ENCODE data around the gene TCF4.

Gene TCF4

DNA sequence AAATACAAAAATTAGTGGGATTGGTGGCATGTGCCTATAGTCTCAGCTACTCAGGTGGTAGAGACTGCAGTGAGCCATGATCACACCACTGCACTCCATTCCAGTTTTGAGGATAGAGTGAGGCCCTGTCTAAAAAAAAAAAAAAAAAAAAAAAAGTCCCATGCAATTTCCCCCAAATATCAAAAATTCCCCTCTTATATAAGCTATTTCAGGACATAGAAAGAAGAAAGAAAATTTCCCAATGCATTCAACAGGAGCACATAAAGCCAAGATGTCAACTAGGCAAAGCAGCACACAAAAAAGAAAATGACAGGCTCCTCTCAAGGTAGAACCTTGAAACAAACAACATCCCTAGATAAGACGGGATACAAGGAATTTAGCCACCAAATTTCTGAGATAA, 213.3 kb downstream of the TCF4 start:
- no peak for DNase-seq

DNA sequence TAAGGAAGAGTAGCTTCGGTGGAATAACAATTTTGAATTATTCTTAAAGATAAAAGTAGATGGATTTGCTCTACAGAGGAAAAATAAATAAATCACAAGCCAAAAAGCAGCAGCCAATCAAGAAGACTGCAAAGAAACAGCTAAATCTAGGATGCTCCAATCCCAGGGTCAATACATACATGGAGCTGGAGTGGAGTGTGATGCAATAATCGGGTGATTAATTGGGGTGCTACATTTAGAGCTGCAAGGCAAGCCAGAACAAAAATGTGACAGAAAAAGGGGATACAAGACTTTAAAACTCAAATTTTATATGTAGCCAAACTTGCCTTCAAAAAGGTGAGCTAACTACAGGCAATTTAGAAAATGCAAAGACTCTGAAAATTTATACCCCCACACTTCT, 215.8 kb downstream of the TCF4 start:
- DNase-seq, result no peak

DNA sequence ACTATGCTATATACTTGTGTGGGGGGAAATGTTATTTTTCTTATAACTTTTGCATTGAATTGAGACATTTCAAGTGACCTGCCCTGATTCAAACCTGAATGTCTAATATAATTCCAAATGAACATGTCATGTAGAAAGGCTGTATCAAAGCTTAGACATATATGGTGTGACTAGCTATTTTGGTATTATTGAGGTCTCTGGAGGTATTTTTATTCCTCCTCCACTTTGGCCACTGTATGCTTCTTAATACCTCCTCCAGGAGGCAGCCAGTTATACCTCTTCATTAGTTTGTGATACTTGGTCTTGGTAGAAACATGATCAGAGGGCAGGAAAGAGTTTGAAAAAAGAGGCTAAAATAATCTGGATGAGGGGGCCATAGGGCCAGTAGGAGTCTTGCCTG, 217.1 kb downstream of the TCF4 start:
- DNase-seq, result no peak

GRCh38 chr18:55369346-55369745, 218.6 kb downstream of the TCF4 start:
- no peak for DNase-seq

- no peak for DNase-seq
These were observed 222.7 kb downstream of the TCF4 start for GRCh38 chr18:55365342-55365741.

GRCh38 chr18:55362303-55362702, 225.7 kb downstream of the TCF4 start:
- no peak for DNase-seq

GRCh38 chr18:55361492-55362250, 226.3 kb downstream of the TCF4 start:
- DNase-seq, result no peak

DNA sequence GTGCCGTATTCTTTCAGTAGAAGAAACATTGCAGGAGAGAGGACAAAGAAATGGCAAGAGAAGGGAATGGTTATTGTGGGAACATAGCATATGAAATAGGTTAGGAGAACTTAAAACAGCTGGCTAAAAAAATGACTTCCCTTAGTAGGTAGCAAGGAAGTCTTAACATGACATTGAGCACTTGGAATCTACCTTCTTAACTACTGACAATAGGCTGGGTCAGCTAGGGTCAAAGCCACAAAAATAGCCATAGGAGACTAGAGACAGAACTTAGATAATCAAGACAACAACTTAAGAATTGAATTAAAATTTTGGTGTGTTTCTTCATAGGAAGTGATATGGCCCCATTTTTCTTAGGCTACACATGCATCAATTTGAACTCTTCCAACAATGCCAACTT, 227.9 kb downstream of the TCF4 start:
- no peak for DNase-seq

GRCh38 chr18:55356815-55357214, 231.2 kb downstream of the TCF4 start:
- no peak for DNase-seq

- DNase-seq, result no peak
These were observed 232.8 kb downstream of the TCF4 start for GRCh38 chr18:55355223-55355622.

- peak; percentile 18 for DNase-seq
These were observed 233.2 kb downstream of the TCF4 start for GRCh38 chr18:55354795-55355194.

DNA sequence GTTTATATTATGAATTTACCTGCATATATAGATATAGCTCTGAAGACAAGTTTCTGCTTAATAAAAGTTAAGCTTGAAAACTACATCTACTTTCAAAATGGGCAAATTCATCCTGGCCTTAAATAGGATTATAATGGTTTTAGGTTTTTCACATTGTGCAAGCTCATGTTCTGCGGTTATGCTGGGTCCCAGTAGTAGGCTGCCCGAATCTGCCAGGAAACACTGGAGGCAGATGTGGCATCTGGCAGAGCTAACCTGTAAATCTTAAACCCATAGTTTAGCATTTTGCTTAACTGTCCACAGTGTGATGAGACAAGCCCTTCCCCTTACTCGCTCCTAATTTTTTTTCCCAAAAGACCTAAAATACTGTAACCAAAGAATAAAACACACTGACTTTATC, 234.2 kb downstream of the TCF4 start:
- DNase-seq, result no peak

DNA sequence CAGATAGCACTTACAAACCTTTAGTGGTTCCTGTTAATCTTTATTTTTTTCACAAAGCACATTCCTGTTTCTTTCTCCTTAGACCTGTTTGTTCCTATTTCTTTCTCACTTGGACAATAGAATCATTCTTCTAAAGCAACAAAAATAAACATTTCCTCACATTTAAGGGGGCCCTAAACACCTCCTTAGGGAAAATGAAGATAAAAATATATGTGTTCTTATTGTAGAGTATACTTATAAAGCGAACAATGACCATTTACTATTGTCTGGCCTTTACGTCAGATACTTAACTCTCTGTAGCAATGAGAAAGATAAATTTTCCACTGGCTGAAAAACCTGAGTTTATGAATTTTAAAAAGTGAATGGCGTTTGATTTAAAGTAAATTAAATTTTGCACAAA, 234.6 kb downstream of the TCF4 start:
- no peak for DNase-seq

- peak; percentile 23 for DNase-seq
These were observed 235.8 kb downstream of the TCF4 start for GRCh38 chr18:55351980-55352714.

GRCh38 chr18:55351241-55351691, 236.7 kb downstream of the TCF4 start:
- no peak for DNase-seq

- DNase-seq, result no peak
These were observed 238.3 kb downstream of the TCF4 start for GRCh38 chr18:55349685-55350084.

GRCh38 chr18:55346961-55347740, 240.8 kb downstream of the TCF4 start:
- no peak for DNase-seq

- no peak for DNase-seq
These were observed 241.6 kb downstream of the TCF4 start for GRCh38 chr18:55346387-55346786.

DNA sequence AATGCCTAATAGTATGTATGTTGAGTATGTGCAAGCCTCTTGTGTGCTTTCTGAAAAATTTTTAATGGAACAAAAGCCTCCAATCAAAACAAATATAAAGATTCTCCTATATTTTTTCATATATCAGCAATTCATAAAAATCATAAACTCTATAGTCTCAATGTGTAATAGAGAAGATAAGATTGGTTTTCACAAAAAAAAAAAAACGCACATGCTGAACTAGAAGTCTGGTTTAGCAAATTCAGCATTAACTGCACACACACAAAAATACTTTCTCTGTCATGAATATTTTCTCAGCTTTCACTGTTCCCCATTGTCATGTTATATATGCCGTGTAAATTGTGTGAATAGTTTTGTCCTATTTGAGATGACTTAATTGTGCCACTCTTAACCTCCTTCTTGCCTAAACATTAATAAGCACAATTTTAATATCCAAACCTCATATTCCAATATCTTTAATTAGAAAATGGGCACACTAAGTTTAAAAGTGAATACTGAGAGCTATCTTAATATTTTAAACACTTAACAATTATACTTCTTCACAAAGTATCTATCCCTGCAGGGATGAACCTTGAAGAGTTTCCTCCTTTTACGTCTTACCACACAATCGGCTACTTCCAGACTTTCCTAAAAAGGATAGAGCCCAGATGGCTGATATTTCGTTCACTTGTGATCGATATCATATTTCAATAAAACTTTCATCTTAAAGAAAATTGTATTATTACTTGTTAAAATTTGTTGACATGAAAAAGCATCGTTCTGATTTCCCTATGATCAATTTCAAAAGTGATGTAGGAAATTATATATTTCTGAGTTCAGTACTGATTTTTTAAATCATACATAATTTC, 242.7 kb downstream of the TCF4 start:
- DNase-seq, result no peak

DNA sequence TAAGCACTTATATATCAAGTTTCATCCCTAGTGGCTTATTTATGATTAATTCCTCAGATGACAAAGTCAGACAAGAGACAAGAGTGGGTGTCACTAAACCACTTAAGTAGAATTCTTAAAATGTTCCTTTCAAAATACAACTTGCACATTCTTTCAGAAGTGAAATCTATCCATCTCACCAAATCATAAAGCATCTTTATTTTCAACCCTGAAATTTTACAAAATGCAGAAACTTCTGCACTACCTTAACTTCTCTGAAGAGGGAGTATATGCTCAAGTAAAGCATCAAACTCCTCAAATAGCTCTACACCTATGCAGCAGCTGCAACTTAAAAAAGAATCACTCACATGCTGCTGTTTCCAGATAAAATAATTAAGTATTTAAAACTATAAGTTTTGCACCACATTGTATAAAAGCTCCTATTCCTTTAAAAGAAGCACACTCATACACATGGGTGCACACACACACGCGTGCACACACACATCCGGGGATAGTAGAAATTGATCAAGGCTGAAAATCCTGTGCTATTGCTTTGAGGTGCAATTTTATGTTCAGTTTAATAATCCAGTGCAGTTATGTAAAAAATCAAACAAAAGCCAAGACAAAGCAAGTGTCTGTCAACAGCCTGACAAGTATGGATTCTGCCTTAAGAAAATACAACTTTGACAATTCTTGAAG, 244.5 kb downstream of the TCF4 start:
- peak; percentile 52 for DNase-seq

- DNase-seq, result no peak
These were observed 247.0 kb downstream of the TCF4 start for GRCh38 chr18:55340998-55341397.

- no peak for DNase-seq
These were observed 248.0 kb downstream of the TCF4 start for GRCh38 chr18:55339990-55340389.

Data from COR-L47 (cell line).